ENCODE results near the gene ELAC2. TPM values are rescaled to one million over a fixed set of nuclear protein-coding genes. Genes with fewer than 3 reads are reported as not detected.

The ELAC2 gene
- total and polyA plus RNA-seq, 2 donors (not counting 1 experiment from before 2014, with no cell fraction given), result 58.1 to 79.4 TPM

GRCh38 chr17:12964840-12965239 lies 53.0 kb downstream of the ELAC2 start:
- no peak for TF ChIP-seq CTCF (IDR thresholded peaks at IDR 0.05)
- TF ChIP-seq EZH2 (IDR thresholded peaks at IDR 0.05; ENCODE audit: borderline replicate concordance, insufficient read depth, low read depth, low read length, poor library complexity, severe bottlenecking), result no peak
- H3K9me3 Mint-ChIP-seq (ENCODE audit: insufficient read depth), result no peaks in the 10 kb centered on the region
- no peak for ATAC-seq (ENCODE audit: low read depth)

GRCh38 chr17:12964162-12964561 lies 53.7 kb downstream of the ELAC2 start:
- no peaks in the 10 kb centered on the region for H3K79me2 ChIP-seq (ENCODE audit: control insufficient read depth, insufficient read depth, low read length)
- H3K9me3 Mint-ChIP-seq (ENCODE audit: insufficient read depth), result no peaks in the 10 kb centered on the region
- no peaks in the 10 kb centered on the region for H3K27me3 Mint-ChIP-seq
- no peaks in the 10 kb centered on the region for H3K36me3 ChIP-seq (replicated peaks in 1 of 2; ENCODE audit: control extremely low read depth in 1 of 2, control insufficient read depth in 1 of 2, extremely low read depth in 1 of 2, insufficient read depth in 2 of 2, low read length in 1 of 2)
- H3K4me3 Mint-ChIP-seq, result no peak overlapping the region
- H3K4me1 Mint-ChIP-seq, result peaks cover 1% of the 10 kb centered on the region
- DNase-seq, result no peak
- no peaks in the 10 kb centered on the region for H3K27me3 ChIP-seq (replicated peaks in 1 of 4; ENCODE audit: control extremely low read depth in 1 of 4, control insufficient read depth in 3 of 4, insufficient read depth in 4 of 4, low read length in 3 of 4)
- intact Hi-C loops (cut with micrococcal nuclease), result no loop called here
- H3K4me2 ChIP-seq (replicated peaks; ENCODE audit: low read depth, low read length, poor library complexity, severe bottlenecking), result no peak overlapping the region
- H4K20me1 ChIP-seq (ENCODE audit: control insufficient read depth, insufficient read depth, low read length, poor library complexity, severe bottlenecking), result no peaks in the 10 kb centered on the region
- no peak for TF ChIP-seq EZH2 (IDR thresholded peaks at IDR 0.05; ENCODE audit: borderline replicate concordance, insufficient read depth, low read depth, low read length, poor library complexity, severe bottlenecking)
- no peak for TF ChIP-seq CTCF (IDR thresholded peaks at IDR 0.05)
- WGBS (ENCODE audit: insufficient coverage), result 97% methylated on average over 4 of the region's 5 CpGs
- ATAC-seq (ENCODE audit: low read depth), result no peak
- no peak overlapping the region for H3K27ac Mint-ChIP-seq
- no peak overlapping the region for H3K9ac ChIP-seq (ENCODE audit: low read length)
- no peaks in the 10 kb centered on the region for H3K4me1 ChIP-seq (ENCODE audit: control insufficient read depth in 2 of 2, insufficient read depth in 2 of 2, low read length in 2 of 2)
- H3K4me3 ChIP-seq (ENCODE audit: control extremely low read depth in 1 of 5, extremely low read depth in 1 of 5, insufficient read depth in 1 of 5, low read depth in 2 of 5, low read length in 4 of 5), result no peak overlapping the region
- no peak overlapping the region for H3K27ac ChIP-seq (ENCODE audit: low read length in 2 of 2)
- no peak overlapping the region for H2AFZ ChIP-seq (ENCODE audit: insufficient read depth, low read depth, low read length, poor library complexity, severe bottlenecking)
- POLR2A ChIA-PET, result no interaction called here
- peaks cover 0 to 3% (median 0%) of the 10 kb centered on the region in 3 donors for H3K9me3 ChIP-seq (ENCODE audit: control extremely low read depth in 1 of 3, control insufficient read depth in 2 of 3, insufficient read depth in 1 of 3, low read length in 2 of 3)
- CTCF ChIA-PET, result interaction anchor here (1.1 kb wide), 1 partner anchor 67 kb away, joined by 3 read pairs; no protein-coding TSS in a partner anchor

More at GRCh38 chr17:12964840-12965239, 53.0 kb downstream of the ELAC2 start:
- Histone ChIP-seq H2AFZ (ENCODE audit: insufficient read depth, low read depth, low read length, poor library complexity, severe bottlenecking) (no peak overlapping the region), H3K27me3 (replicated peaks in 1 of 4; ENCODE audit: control extremely low read depth in 1 of 4, control insufficient read depth in 3 of 4, insufficient read depth in 4 of 4, low read length in 3 of 4) (no peaks in the 10 kb centered on the region), H3K36me3 (replicated peaks in 1 of 2; ENCODE audit: control extremely low read depth in 1 of 2, control insufficient read depth in 1 of 2, extremely low read depth in 1 of 2, insufficient read depth in 2 of 2, low read length in 1 of 2) (no peaks in the 10 kb centered on the region), H3K79me2 (ENCODE audit: control insufficient read depth, insufficient read depth, low read length) (no peaks in the 10 kb centered on the region), H3K9me3 (ENCODE audit: control extremely low read depth in 1 of 3, control insufficient read depth in 2 of 3, insufficient read depth in 1 of 3, low read length in 2 of 3) (peaks cover 0 to 3% (median 0%) of the 10 kb centered on the region in 3 donors), H3K9ac (ENCODE audit: low read length) (no peak overlapping the region), H4K20me1 (ENCODE audit: control insufficient read depth, insufficient read depth, low read length, poor library complexity, severe bottlenecking) (no peaks in the 10 kb centered on the region), H3K27ac (ENCODE audit: low read length in 2 of 2) (no peak overlapping the region), H3K4me3 (ENCODE audit: control extremely low read depth in 1 of 5, extremely low read depth in 1 of 5, insufficient read depth in 1 of 5, low read depth in 2 of 5, low read length in 4 of 5) (no peak overlapping the region), H3K4me2 (replicated peaks; ENCODE audit: low read depth, low read length, poor library complexity, severe bottlenecking) (no peak overlapping the region), H3K4me1 (ENCODE audit: control insufficient read depth in 2 of 2, insufficient read depth in 2 of 2, low read length in 2 of 2) (no peaks in the 10 kb centered on the region)
- ChIA-PET POLR2A (no interaction called here), CTCF (interaction anchor here (1.1 kb wide), 1 partner anchor 67 kb away, joined by 3 read pairs; no protein-coding TSS in a partner anchor)
- H3K27ac Mint-ChIP-seq, result no peak overlapping the region
- WGBS (ENCODE audit: insufficient coverage), result 93% methylated on average over 10 of the region's 10 CpGs
- intact Hi-C loops (cut with micrococcal nuclease), result no loop called here
- peaks cover 1% of the 10 kb centered on the region for H3K4me1 Mint-ChIP-seq
- no peak for DNase-seq
- H3K27me3 Mint-ChIP-seq, result no peaks in the 10 kb centered on the region
- H3K4me3 Mint-ChIP-seq, result no peak overlapping the region

Measured in B cell (primary cell).